HG03442 (cell line): Measurements from ENCODE around the gene ASTL.
"Not testable (repeated sequence)": the region's sequence is repeated elsewhere in the genome, so short reads cannot be mapped to it uniquely, and the experiment has no call there.

Experiments used
- ATAC-seq: cut with Tn5 transposase; IDR thresholded peaks from one replicate; pipeline ENCODE4 v1.9.1; 2021; ENCODE audit warnings: mild to moderate bottlenecking, moderate library complexity; ENCODE audit not compliant: unreplicated experiment

ASTL gene

DNA sequence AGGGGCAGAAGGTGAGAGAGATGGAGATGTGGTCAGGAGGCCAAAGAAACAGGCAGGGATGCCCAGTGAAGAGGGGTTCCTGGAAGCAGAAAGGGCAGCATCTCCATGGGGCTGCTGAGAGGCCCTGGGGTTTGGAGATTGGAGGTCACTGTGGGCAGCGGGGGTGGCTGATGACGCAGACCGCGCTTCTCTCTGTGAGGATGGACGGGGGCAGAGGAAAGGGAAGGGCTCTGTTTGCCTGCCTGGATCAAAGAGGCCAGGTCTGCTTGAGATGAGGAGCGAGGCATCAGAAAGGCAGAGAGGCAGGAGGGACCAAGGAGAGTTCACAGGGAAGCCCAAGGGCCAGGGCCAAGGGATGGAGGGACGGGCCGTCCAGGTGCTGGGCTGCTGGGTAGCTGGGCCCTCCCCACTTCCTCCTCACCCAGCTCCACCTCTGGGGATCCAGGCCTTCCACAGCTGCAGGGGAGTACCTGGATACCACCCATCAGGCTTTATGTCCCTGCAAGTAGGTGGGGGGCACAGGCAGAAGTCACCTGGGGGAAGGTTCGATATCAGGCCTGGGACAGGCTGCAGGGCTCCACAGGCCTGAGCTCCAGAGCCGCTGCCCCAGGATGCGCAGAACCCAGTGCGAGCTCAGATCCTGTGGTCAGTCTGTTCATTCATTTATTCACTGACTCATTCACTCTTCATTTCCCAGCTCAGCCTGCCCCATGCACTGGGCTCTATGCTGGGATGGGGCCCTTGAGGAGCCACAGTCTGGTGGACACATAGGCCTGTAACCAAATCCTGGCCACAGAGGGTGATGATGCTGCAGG, 52.6 kb downstream of the ASTL start:
- ATAC-seq: no peak

DNA sequence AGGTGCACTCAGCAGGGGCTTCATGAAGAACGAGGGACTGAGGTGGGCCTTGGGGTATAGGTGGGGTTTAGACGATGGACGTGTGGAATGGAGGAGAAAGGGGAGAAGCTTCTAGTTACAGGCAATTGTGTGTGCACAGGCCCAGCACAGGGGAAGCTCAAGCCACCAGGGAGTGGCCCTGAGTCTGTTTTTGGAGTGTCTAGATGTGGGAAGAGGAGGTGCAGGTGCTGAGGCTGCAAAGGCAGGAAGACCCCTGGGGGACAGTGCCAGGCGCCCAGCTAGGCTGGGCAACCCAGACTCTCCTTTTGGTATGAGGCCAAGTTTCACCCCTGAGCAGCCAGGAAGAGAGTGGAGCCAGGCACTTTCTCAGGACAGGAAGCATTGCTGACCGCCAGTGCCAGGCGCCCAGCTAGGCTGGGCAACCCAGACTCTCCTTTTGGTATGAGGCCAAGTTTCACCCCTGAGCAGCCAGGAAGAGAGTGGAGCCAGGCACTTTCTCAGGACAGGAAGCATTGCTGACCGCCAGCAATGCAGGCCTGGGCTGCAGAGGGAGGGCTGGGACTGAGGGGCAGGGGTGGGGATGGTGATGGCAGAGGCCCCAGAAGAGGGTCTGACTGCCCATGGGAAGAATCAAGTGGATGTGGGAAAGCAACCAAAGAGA, 53.3 kb downstream of the ASTL start:
- not testable (repeated sequence) for ATAC-seq

DNA sequence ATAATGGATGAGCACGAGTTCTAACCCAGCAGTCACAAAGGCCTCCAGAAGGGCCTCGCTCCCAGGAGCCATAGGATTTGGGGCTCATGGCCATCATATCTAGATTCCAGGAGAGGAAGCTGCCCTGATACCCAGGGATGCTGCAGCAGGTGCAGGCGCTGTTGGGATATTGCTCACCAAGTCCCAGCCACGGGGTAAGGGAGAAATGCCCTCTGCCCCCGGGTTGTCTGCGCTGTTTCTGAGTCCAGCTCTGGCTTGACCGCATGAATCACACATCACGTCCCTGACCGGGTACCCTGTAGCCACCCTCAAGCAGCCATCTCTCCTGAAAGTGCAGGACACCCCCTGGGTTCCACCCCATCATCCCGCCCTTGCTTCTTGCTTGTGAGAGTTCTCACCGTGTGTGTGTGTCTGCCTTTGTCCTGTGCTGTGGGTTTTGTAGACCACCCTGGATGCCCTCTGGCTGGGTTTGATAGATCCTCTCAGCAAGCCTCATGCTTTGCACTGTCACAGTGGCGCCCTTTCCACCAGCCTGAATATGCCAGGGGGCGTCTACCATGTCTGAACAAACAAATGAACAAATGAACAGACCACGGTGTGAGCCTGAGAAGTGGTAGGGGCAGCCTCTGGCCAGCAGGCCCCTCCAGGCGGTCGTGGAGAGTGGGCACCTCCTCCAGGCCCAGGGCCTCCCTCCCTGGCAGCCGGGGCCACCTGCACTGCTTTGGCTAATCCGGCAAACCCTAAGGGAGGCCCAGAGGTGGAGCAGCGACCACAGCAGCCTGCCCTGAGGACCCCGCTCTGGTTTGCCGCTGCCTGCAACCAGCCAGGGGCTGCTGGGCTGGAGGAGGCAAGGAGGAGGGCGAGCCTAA, 54.1 kb downstream of the ASTL start:
- no peak for ATAC-seq

DNA sequence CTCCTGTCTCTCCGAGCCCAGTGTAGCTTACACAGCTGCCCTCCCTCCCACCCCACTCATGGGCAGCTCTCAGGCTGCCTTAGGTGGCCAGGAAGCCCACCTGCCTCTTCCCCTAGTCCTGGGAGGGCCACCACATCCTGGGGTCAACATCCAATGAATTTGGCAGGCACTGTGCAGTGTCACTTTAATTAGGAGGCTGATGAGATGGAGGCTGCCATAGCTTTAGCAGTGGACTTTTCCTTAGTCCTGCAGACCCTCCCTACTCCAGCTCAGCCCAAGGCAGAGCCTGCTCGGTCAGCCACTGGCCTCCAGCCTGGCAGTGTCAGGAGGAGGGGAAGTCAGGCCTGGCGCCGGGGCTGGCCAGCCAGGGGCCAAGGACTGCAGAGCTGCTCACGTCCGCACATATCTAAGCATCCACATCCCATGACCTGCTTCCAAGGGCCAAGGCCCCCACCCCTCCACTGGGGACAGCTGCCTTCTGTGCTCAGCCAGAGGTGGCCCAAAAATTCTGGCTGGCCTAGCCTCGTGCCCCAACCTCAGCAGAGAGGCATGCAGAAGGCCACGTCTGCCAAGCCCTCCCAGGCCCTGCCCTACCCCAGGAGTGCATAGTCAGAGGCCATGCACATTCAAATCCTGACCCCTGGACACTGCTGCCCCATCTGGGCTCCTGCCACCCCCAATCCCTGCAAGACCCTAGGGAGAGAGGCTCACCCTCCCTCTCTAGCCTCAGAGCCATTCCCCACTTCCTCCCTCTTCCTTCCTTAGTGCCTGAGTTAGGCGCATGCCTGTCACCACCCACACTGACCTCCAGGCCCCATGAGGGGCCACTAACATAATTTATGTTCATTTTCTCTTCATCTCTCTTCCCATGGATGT, 55.0 kb downstream of the ASTL start:
- ATAC-seq: no peak

DNA sequence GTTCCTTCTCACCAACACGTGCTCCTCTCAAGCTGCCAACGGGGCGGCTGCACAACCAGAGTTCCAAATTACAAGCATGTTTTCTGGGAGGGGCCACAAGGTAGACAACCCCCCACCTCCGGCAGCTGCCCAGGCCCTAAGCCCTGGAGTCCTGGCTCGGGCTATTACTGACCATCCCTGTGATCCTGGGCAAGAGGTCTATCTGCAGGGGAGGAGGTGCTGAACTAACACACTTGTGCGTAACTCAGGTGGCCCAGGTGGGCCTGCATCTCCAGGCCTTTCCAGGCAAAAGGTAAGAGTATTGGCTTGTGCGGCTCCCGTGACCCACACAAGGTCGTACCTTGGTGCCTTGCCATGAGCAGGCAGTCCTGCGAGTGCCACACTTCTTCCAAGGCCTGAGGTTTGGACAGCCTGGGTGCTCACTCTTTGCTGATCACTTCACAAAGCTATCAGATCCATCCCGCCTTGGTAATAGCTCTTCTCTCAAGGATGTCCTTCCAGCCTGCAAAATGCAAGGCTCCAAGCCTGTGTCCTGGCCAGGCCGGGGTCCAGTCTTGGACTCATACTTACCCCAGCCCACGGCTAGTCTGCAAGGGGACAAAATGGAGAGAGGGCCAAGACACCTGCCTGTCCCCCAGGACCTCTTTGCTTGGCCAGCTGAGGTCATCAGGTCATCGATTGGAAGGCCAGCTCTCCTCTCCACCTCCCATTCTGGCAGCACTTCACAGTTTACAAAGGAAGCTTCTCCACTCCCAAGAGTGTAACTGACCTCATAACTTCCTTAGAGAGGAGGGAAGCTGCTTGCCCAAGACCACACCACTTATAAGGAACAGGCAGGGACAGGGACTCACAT, 55.9 kb downstream of the ASTL start:
- ATAC-seq: no peak

DNA sequence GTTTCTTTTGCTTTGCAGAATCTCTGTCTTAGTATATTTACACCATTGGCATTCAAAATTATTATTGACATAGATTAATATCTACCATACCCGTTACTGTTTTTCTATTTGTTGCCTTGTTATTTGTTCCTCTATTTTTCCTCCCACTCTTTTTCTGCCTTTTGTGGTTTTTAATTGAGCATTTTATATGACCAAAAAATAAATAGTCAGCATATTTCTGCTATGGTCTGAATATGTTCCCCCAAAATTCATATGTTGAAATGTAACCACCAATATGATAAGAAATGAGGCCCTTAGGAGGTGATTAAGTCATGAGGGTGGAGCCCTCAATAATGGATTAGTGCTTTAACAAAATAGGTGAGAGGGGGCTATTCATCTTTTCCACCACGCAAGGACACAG, 57.3 kb downstream of the ASTL start:
- ATAC-seq: no peak

DNA sequence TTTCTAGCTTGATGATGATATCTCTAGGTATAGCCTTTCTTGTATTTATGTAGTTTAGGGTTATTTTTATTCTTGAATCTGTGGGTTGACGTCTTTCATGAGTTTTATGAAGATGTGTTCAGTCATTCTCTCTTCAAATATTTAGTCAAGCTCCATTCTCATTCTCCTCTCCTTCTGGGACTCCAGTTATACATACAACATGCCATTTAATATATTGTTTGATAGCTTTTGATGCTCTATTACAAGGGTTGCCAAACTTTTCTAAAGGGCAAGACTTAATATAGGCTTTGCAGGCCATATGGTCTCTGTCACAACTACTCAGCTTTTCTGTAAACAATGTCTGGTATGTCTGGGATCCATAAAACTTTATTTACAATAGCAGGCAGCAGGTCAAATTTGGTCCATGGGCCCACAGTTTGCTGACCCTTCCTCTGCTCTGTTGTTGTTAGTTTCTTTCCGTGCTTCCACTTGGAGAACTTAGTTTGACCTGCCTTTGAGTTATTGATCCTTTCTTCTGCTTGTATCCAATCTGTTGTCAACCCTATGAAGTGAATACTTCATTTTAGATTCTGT, 63.0 kb downstream of the ASTL start:
- no peak for ATAC-seq

DNA sequence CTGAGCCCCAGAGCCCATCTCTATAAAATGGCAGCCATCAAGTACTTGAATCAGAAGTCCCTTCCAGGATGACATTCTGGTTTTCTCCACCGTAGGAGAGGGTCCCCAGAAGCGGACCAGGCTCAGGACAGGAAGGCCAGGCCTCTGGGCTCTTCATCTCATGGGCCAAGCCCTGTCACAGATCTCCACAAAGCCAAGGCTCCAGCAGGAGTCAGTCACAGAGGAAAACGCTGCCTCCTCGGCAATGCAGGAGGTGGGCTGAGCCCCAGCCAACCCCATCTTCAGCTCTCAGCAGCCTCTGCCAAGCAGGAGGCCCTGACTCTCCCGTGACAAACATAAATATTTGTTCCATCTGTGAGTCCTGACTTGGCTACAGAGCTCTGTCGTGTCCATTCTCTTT, 64.1 kb downstream of the ASTL start:
- no peak for ATAC-seq

DNA sequence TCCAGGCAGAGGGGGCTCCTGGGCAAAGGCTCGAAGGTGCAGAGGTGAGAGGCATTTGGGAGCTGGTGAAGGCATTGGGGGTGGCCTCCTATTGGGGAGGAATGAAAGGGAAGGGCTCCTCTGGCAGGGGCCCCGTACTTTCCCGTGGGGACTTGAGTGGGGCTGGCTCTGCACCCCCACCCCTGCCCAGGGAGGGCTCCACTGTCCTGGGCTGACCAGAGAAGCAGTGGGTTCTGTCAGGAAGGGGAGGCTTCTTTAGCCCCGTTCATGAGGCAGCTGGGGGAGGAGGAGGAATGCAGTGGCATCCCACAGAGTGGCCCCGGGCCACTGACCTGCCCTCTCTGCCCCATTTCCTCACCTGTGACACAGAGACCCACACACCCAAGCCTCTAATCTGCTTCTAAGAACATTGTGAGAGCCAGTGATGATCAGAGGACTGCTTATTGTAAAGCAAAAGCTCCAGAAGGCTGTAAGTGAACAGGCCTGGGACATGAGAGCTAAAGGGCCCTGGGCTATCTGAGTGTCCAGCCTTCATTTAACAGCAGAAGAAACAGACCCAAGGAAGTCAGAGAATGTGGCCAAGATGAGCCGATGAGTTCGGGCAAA, 65.0 kb downstream of the ASTL start:
- ATAC-seq: no peak
